ENCODE measurements around the gene MTRR.

DNA sequence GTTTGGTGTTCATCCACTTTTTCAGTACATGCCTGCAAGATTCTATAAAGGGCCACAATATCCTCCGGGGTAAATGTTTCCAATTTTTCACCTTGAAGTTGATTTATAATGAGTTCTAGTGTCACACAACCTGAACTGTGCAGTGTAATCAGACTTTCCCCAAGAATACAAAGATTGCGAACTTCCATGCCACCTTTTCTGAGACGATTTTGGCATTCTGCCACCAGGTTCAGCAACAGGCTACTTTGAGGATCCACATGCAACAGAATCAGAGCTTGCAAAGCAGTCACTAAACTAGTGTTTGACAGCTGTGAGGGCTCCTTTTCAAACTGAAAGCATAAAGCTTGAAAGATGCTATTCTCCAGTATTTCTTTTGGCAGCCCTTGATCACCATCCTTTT lies 1.7 kb upstream of the MTRR start:
- TF ChIP-seq, protein P1, sequence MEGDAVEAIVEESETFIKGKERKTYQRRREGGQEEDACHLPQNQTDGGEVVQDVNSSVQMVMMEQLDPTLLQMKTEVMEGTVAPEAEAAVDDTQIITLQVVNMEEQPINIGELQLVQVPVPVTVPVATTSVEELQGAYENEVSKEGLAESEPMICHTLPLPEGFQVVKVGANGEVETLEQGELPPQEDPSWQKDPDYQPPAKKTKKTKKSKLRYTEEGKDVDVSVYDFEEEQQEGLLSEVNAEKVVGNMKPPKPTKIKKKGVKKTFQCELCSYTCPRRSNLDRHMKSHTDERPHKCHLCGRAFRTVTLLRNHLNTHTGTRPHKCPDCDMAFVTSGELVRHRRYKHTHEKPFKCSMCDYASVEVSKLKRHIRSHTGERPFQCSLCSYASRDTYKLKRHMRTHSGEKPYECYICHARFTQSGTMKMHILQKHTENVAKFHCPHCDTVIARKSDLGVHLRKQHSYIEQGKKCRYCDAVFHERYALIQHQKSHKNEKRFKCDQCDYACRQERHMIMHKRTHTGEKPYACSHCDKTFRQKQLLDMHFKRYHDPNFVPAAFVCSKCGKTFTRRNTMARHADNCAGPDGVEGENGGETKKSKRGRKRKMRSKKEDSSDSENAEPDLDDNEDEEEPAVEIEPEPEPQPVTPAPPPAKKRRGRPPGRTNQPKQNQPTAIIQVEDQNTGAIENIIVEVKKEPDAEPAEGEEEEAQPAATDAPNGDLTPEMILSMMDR (IDR thresholded peaks at IDR 0.05), result no peak
- no peak for TF ChIP-seq POLR2A (IDR thresholded peaks at IDR 0.05)

All from body of pancreas (tissue), 4 donors.